BLaER1 (cell line): Measurements from ENCODE around the gene ENAH.
A peak's percentile ranks its signal among the peaks of the same experiment; 100 is the strongest.

Experiments
- H3K27ac ChIP-seq: shearing (Covaris generic); formaldehyde crosslinking; 2 replicates; pipeline ENCODE4 v1.8.1; 2022
- H3K27me3 ChIP-seq: shearing (Covaris generic); formaldehyde crosslinking; 2 replicates; pipeline ENCODE4 v1.8.1; 2022
- H3K36me3 ChIP-seq: shearing (Covaris generic); formaldehyde crosslinking; 2 replicates; pipeline ENCODE4 v1.8.1; 2022
- H3K4me1 ChIP-seq: shearing (Covaris generic); formaldehyde crosslinking; 2 replicates; pipeline ENCODE4 v1.8.1; 2022
- H3K4me2 ChIP-seq: shearing (Covaris generic); formaldehyde crosslinking; 2 replicates; pipeline ENCODE4 v1.8.1; 2022
- H3K4me3 ChIP-seq: shearing (Covaris generic); formaldehyde crosslinking; 2 replicates; pipeline ENCODE4 v1.8.1; 2022
- H3K9ac ChIP-seq: shearing (Covaris generic); formaldehyde crosslinking; 2 replicates; pipeline ENCODE4 v1.8.1; 2022
- H3K9me3 ChIP-seq: shearing (Covaris generic); formaldehyde crosslinking; 2 replicates; pipeline ENCODE4 v1.8.1; 2022
- H4K20me1 ChIP-seq: shearing (Covaris generic); formaldehyde crosslinking; 2 replicates; pipeline ENCODE4 v1.8.1; 2022
- Cebpa-rat ChIP-seq: shearing (Covaris generic); IDR thresholded peaks from 2 replicates; pipeline ENCODE4 v1.8.1; 2022

The ENAH gene

GRCh38 chr1:225486856-225487255 lies 166.1 kb downstream of the ENAH start:
- TF ChIP-seq Cebpa-rat = no peak
- Histone ChIP-seq H3K36me3 (no peaks in the 10 kb centered on the region), H3K4me1 (peaks cover 37% of the 10 kb centered on the region), H3K27me3 (no peaks in the 10 kb centered on the region), H3K9me3 (no peaks in the 10 kb centered on the region), H3K27ac (no peak overlapping the region), H3K4me3 (no peak overlapping the region), H3K4me2 (no peak overlapping the region), H3K9ac (no peak overlapping the region), H4K20me1 (no peaks in the 10 kb centered on the region)

GRCh38 chr1:225485991-225486530 lies 166.9 kb downstream of the ENAH start:
- H3K4me1 ChIP-seq = peaks cover 45% of the 10 kb centered on the region
- H3K27me3 ChIP-seq = no peaks in the 10 kb centered on the region
- H3K9me3 ChIP-seq = no peaks in the 10 kb centered on the region
- no peak overlapping the region for H3K27ac ChIP-seq
- no peak overlapping the region for H3K9ac ChIP-seq
- H3K36me3 ChIP-seq = no peaks in the 10 kb centered on the region
- H3K4me3 ChIP-seq = no peak overlapping the region
- H3K4me2 ChIP-seq = peak overlapping the region; percentile 77
- TF ChIP-seq Cebpa-rat = no peak
- peaks cover 3% of the 10 kb centered on the region; the same call in 1 of the 2 replicates for H4K20me1 ChIP-seq

- Histone ChIP-seq H3K27me3 (no peaks in the 10 kb centered on the region), H3K36me3 (no peaks in the 10 kb centered on the region), H3K4me2 (peak overlapping the region; percentile 77), H3K4me3 (no peak overlapping the region), H3K9me3 (no peaks in the 10 kb centered on the region), H3K9ac (no peak overlapping the region), H3K27ac (peak overlapping the region; percentile 15; the same call in 1 of the 2 replicates), H4K20me1 (peaks cover 8% of the 10 kb centered on the region), H3K4me1 (peaks cover 54% of the 10 kb centered on the region)
- TF ChIP-seq Cebpa-rat = no peak
These were observed 167.7 kb downstream of the ENAH start for GRCh38 chr1:225485226-225485625.

GRCh38 chr1:225484657-225485214 lies 168.2 kb downstream of the ENAH start:
- peak overlapping the region; percentile 77 for H3K4me2 ChIP-seq
- no peaks in the 10 kb centered on the region for H3K9me3 ChIP-seq
- H3K27ac ChIP-seq = peak overlapping the region; percentile 15; the same call in 1 of the 2 replicates
- H3K4me3 ChIP-seq = no peak overlapping the region
- peaks cover 11% of the 10 kb centered on the region for H4K20me1 ChIP-seq
- no peaks in the 10 kb centered on the region for H3K27me3 ChIP-seq
- H3K9ac ChIP-seq = no peak overlapping the region
- no peak for TF ChIP-seq Cebpa-rat
- H3K4me1 ChIP-seq = peaks cover 58% of the 10 kb centered on the region
- H3K36me3 ChIP-seq = no peaks in the 10 kb centered on the region

- H3K9me3 ChIP-seq = no peaks in the 10 kb centered on the region
- TF ChIP-seq Cebpa-rat = no peak
- H3K4me2 ChIP-seq = peak overlapping the region; percentile 77
- H3K4me3 ChIP-seq = no peak overlapping the region
- H4K20me1 ChIP-seq = peaks cover 11% of the 10 kb centered on the region
- H3K36me3 ChIP-seq = no peaks in the 10 kb centered on the region
- peaks cover 65% of the 10 kb centered on the region for H3K4me1 ChIP-seq
- H3K27me3 ChIP-seq = no peaks in the 10 kb centered on the region
- H3K9ac ChIP-seq = no peak overlapping the region
- peak overlapping the region; percentile 15; the same call in 1 of the 2 replicates for H3K27ac ChIP-seq
These were observed 168.9 kb downstream of the ENAH start for GRCh38 chr1:225483818-225484656.

GRCh38 chr1:225482421-225482950 lies 170.4 kb downstream of the ENAH start:
- H3K27ac ChIP-seq = no peak overlapping the region
- H3K27me3 ChIP-seq = no peaks in the 10 kb centered on the region
- peaks cover 11% of the 10 kb centered on the region for H4K20me1 ChIP-seq
- H3K4me3 ChIP-seq = no peak overlapping the region
- H3K4me1 ChIP-seq = peaks cover 81% of the 10 kb centered on the region
- no peak for TF ChIP-seq Cebpa-rat
- H3K9ac ChIP-seq = no peak overlapping the region
- no peaks in the 10 kb centered on the region for H3K36me3 ChIP-seq
- no peak overlapping the region for H3K4me2 ChIP-seq
- no peaks in the 10 kb centered on the region for H3K9me3 ChIP-seq

- Histone ChIP-seq H3K27ac (no peak overlapping the region), H3K4me2 (peak overlapping the region; percentile 75), H3K9ac (no peak overlapping the region), H3K4me3 (no peak overlapping the region), H3K27me3 (no peaks in the 10 kb centered on the region), H3K9me3 (no peaks in the 10 kb centered on the region), H4K20me1 (peaks cover 11% of the 10 kb centered on the region), H3K4me1 (peaks cover 85% of the 10 kb centered on the region), H3K36me3 (no peaks in the 10 kb centered on the region)
- TF ChIP-seq Cebpa-rat = no peak
These were observed 171.2 kb downstream of the ENAH start for GRCh38 chr1:225481738-225482137.

GRCh38 chr1:225480825-225481434 lies 172.0 kb downstream of the ENAH start:
- H3K9ac ChIP-seq = no peak overlapping the region
- no peaks in the 10 kb centered on the region for H3K36me3 ChIP-seq
- no peak overlapping the region for H3K27ac ChIP-seq
- peaks cover 11% of the 10 kb centered on the region for H4K20me1 ChIP-seq
- H3K4me1 ChIP-seq = peaks cover 79% of the 10 kb centered on the region
- H3K4me2 ChIP-seq = peak overlapping the region; percentile 75
- no peak for TF ChIP-seq Cebpa-rat
- no peaks in the 10 kb centered on the region for H3K27me3 ChIP-seq
- no peaks in the 10 kb centered on the region for H3K9me3 ChIP-seq
- H3K4me3 ChIP-seq = no peak overlapping the region

- H3K9ac ChIP-seq = no peak overlapping the region
- H3K27me3 ChIP-seq = no peaks in the 10 kb centered on the region
- no peak overlapping the region for H3K4me3 ChIP-seq
- TF ChIP-seq Cebpa-rat = no peak
- H3K4me2 ChIP-seq = peak overlapping the region; percentile 75
- peaks cover 76% of the 10 kb centered on the region for H3K4me1 ChIP-seq
- peak overlapping the region; percentile 28; the same call in 1 of the 2 replicates for H3K27ac ChIP-seq
- peaks cover 11% of the 10 kb centered on the region for H4K20me1 ChIP-seq
- H3K9me3 ChIP-seq = no peaks in the 10 kb centered on the region
- H3K36me3 ChIP-seq = no peaks in the 10 kb centered on the region
These were observed 172.8 kb downstream of the ENAH start for GRCh38 chr1:225479996-225480720.
